Neural progenitor cell (in vitro differentiated cells): Measurements from ENCODE around the gene VPS41. TPM values are rescaled to one million over a fixed set of nuclear protein-coding genes. Genes with fewer than 3 reads are reported as not detected.

Experiments
- DNase-seq: peaks from one replicate; pipeline ENCODE4 v3.0.0-alpha.2; 2016; ENCODE audit warnings: low spot score
- H2AFZ ChIP-seq: fragments of 200-600 bp; sonication (generic); replicated peaks from 2 replicates; pipeline ENCODE4 v1.6.1; 2016; ENCODE audit warnings: antibody characterized with exemption
- H3F3A ChIP-seq: fragments of 200-600 bp; sonication (generic); 2 replicates; pipeline ENCODE4 v1.6.1; 2016; ENCODE audit warnings: antibody characterized with exemption, low read depth
- H3K27ac ChIP-seq: fragments of 200-600 bp; sonication (generic); 2 replicates; pipeline ENCODE4 v1.5.1; 2016; ENCODE audit warnings: mild to moderate bottlenecking
- H3K27me3 ChIP-seq: fragments of 200-600 bp; sonication (generic); 2 replicates; pipeline ENCODE4 v1.6.1; 2016; ENCODE audit warnings: mild to moderate bottlenecking, moderate library complexity
- H3K36me3 ChIP-seq: fragments of 200-600 bp; sonication (generic); 2 replicates; pipeline ENCODE4 v1.5.1; 2016
- H3K4me1 ChIP-seq: fragments of 200-600 bp; sonication (generic); 2 replicates; pipeline ENCODE4 v1.6.1; 2016; ENCODE audit warnings: mixed run types
- H3K4me2 ChIP-seq: fragments of 200-600 bp; sonication (generic); 2 replicates; pipeline ENCODE4 v1.6.1; 2016
- H3K4me3 ChIP-seq: fragments of 200-600 bp; sonication (generic); 2 replicates; pipeline ENCODE4 v1.5.1; 2016
- H3K79me2 ChIP-seq: fragments of 200-600 bp; sonication (generic); 2 replicates; pipeline ENCODE4 v1.6.1; 2016; ENCODE audit warnings: low read depth
- H3K9ac ChIP-seq: fragments of 200-600 bp; sonication (generic); 2 replicates; pipeline ENCODE4 v1.6.1; 2016
- H3K9me3 ChIP-seq: fragments of 200-600 bp; sonication (generic); 2 replicates; pipeline ENCODE4 v1.5.1; 2016; ENCODE audit warnings: low read depth
- H4K20me1 ChIP-seq: fragments of 200-600 bp; sonication (generic); 2 replicates; pipeline ENCODE4 v1.6.1; 2016; ENCODE audit warnings: low read depth
- H3K27ac Mint-ChIP-seq: 3 replicates; pipeline ENCODE4 v1.8.0; 2021; ENCODE audit warnings: mixed read lengths
- H3K27me3 Mint-ChIP-seq: 2 replicates; pipeline ENCODE4 v1.8.0; 2022; ENCODE audit warnings: low read depth, mild to moderate bottlenecking, inconsistent platforms, moderate library complexity, mixed read lengths; ENCODE audit not compliant: insufficient read depth
- H3K36me3 Mint-ChIP-seq: 3 replicates; pipeline ENCODE4 v1.8.0; 2021; ENCODE audit warnings: mixed read lengths
- H3K4me1 Mint-ChIP-seq: 3 replicates; pipeline ENCODE4 v1.8.0; 2021; ENCODE audit warnings: mixed read lengths
- H3K4me3 Mint-ChIP-seq: 3 replicates; pipeline ENCODE4 v1.8.0; 2021; ENCODE audit warnings: mild to moderate bottlenecking, moderate library complexity, mixed read lengths
- H3K9me3 Mint-ChIP-seq: 3 replicates; pipeline ENCODE4 v1.8.0; 2020; ENCODE audit warnings: mixed read lengths
- CTCF ChIP-seq: fragments of 200-600 bp; sonication (generic); IDR thresholded peaks from 2 replicates; pipeline ENCODE4 v1.5.1; 2017; ENCODE audit warnings: antibody characterized with exemption, mild to moderate bottlenecking
- EZH2 ChIP-seq: fragments of 200-600 bp; sonication (generic); IDR thresholded peaks from 2 replicates; pipeline ENCODE4 v1.6.1; 2017; ENCODE audit warnings: antibody characterized with exemption, mild to moderate bottlenecking, moderate library complexity
- EZH2phosphoT487 ChIP-seq: fragments of 200-600 bp; sonication (generic); IDR thresholded peaks from 2 replicates; pipeline ENCODE4 v1.6.1; 2017; ENCODE audit warnings: antibody characterized with exemption
- total RNA-seq: library from RNA; depleted of rRNA; stranded (reverse); fragments of >200 nt; gene quantifications from 2 replicates; pipeline ENCODE4 v1.2.3, GENCODE V29; 2015; ENCODE audit warnings: low replicate concordance

VPS41 gene
- total RNA-seq, 1 donor from 2014 or later, result 92.3 TPM

- H3K27ac Mint-ChIP-seq, result no peak overlapping the region
- DNase-seq, result no peak
- no peak overlapping the region for H3K4me2 ChIP-seq
Measured at GRCh38 chr7:38716397-38716796, 192.6 kb downstream of the VPS41 start.

GRCh38 chr7:38709123-38709522, 199.9 kb downstream of the VPS41 start:
- Histone ChIP-seq H3K9ac (no peak overlapping the region), H3K27ac (no peak overlapping the region), H3K27me3 (no peaks in the 10 kb centered on the region), H3K9me3 (no peaks in the 10 kb centered on the region), H3K4me2 (no peak overlapping the region), H3K4me1 (peaks cover 7% of the 10 kb centered on the region), H4K20me1 (no peaks in the 10 kb centered on the region), H3K79me2 (no peaks in the 10 kb centered on the region), H2AFZ (no peak overlapping the region), H3K4me3 (no peak overlapping the region), H3K36me3 (no peaks in the 10 kb centered on the region), H3F3A (no peaks in the 10 kb centered on the region)
- TF ChIP-seq EZH2 (no peak), CTCF (no peak), EZH2phosphoT487 (no peak)
- Mint-ChIP-seq H3K4me3 (no peak overlapping the region), H3K4me1 (peaks cover 17% of the 10 kb centered on the region), H3K27me3 (peaks cover 2% of the 10 kb centered on the region), H3K27ac (no peak overlapping the region), H3K36me3 (no peaks in the 10 kb centered on the region), H3K9me3 (peaks cover 3% of the 10 kb centered on the region)
- no peak for DNase-seq

More at GRCh38 chr7:38716397-38716796, 192.6 kb downstream of the VPS41 start:
- no peak overlapping the region for H3K4me3 ChIP-seq
- no peaks in the 10 kb centered on the region for H3K79me2 ChIP-seq
- H3K4me1 Mint-ChIP-seq, result peaks cover 11% of the 10 kb centered on the region
- TF ChIP-seq EZH2phosphoT487 (no peak), CTCF (peak; percentile 42), EZH2 (no peak)
- H3K9me3 Mint-ChIP-seq, result peaks cover 2% of the 10 kb centered on the region
- H3K27me3 Mint-ChIP-seq, result peaks cover 6% of the 10 kb centered on the region
- no peaks in the 10 kb centered on the region for H3K9me3 ChIP-seq
- H3K9ac ChIP-seq, result no peak overlapping the region
- no peak overlapping the region for H3K27ac ChIP-seq
- H2AFZ ChIP-seq, result no peak overlapping the region
- H3F3A ChIP-seq, result peaks cover 6% of the 10 kb centered on the region
- H3K4me3 Mint-ChIP-seq, result no peak overlapping the region
- no peaks in the 10 kb centered on the region for H3K36me3 ChIP-seq
- H3K4me1 ChIP-seq, result peaks cover 10% of the 10 kb centered on the region
- no peaks in the 10 kb centered on the region for H4K20me1 ChIP-seq
- H3K36me3 Mint-ChIP-seq, result peaks cover 3% of the 10 kb centered on the region
- no peaks in the 10 kb centered on the region for H3K27me3 ChIP-seq

GRCh38 chr7:38704751-38705150, 204.2 kb downstream of the VPS41 start:
- Mint-ChIP-seq H3K27me3 (peaks cover 2% of the 10 kb centered on the region), H3K4me1 (peaks cover 11% of the 10 kb centered on the region), H3K27ac (no peak overlapping the region), H3K4me3 (no peak overlapping the region), H3K9me3 (peaks cover 3% of the 10 kb centered on the region), H3K36me3 (no peaks in the 10 kb centered on the region)
- H3K27ac ChIP-seq, result no peak overlapping the region
- H3F3A ChIP-seq, result no peaks in the 10 kb centered on the region
- H3K9me3 ChIP-seq, result no peaks in the 10 kb centered on the region
- no peaks in the 10 kb centered on the region for H3K79me2 ChIP-seq
- H3K36me3 ChIP-seq, result no peaks in the 10 kb centered on the region
- H4K20me1 ChIP-seq, result no peaks in the 10 kb centered on the region
- DNase-seq, result no peak
- no peak overlapping the region for H3K4me3 ChIP-seq
- no peak overlapping the region for H3K9ac ChIP-seq
- TF ChIP-seq EZH2phosphoT487, result no peak
- TF ChIP-seq EZH2, result no peak
- no peak for TF ChIP-seq CTCF
- peaks cover 13% of the 10 kb centered on the region for H3K4me1 ChIP-seq
- H3K27me3 ChIP-seq, result no peaks in the 10 kb centered on the region
- no peak overlapping the region for H3K4me2 ChIP-seq
- H2AFZ ChIP-seq, result peak overlapping the region; percentile 14
